SK-N-SH treated with all-trans-retinoic acid at 6 μM for 48 hours (cell line): ENCODE results near the gene EN1.

Experiments used
- ATAC-seq: fragments of 200-7000 bp; cut with Tn5 transposase; 3 replicates; pipeline ENCODE4 v1.9.1; 2020; ENCODE audit warnings: mild to moderate bottlenecking, moderate library complexity
- ARNTL ChIP-seq: fragments of 450-650 bp; formaldehyde crosslinking; IDR thresholded peaks from 2 replicates; pipeline ENCODE4 v1.5.0; 2020; ENCODE audit warnings: low read depth, mild to moderate bottlenecking, moderate library complexity, borderline replicate concordance
- BACH2 ChIP-seq: fragments of 250-450 bp; sonication (Bioruptor Pico); IDR thresholded peaks from 2 replicates; pipeline ENCODE4 v1.9.0; 2021; ENCODE audit warnings: mild to moderate bottlenecking, borderline replicate concordance
- CSDC2 ChIP-seq: fragments of 250-450 bp; sonication (Bioruptor Pico); IDR thresholded peaks from 2 replicates; pipeline ENCODE4 v1.5.0; 2020; ENCODE audit warnings: mild to moderate bottlenecking, moderate library complexity
- ESRRG ChIP-seq: fragments of 250-450 bp; sonication (Bioruptor Pico); IDR thresholded peaks from 2 replicates; pipeline ENCODE4 v1.6.1; 2021; ENCODE audit warnings: mild to moderate bottlenecking
- GLIS3 ChIP-seq: fragments of 250-450 bp; sonication (Bioruptor Pico); IDR thresholded peaks from 2 replicates; pipeline ENCODE4 v1.5.0; 2020; ENCODE audit warnings: mild to moderate bottlenecking, moderate library complexity
- OSR1 ChIP-seq: fragments of 250-450 bp; sonication (Bioruptor Pico); IDR thresholded peaks from 2 replicates; pipeline ENCODE4 v1.8.0; 2022; ENCODE audit warnings: moderate library complexity, mild to moderate bottlenecking, inconsistent platforms
- PATZ1 ChIP-seq: fragments of 250-450 bp; sonication (Bioruptor Pico); IDR thresholded peaks from 2 replicates; pipeline ENCODE4 v1.8.0; 2020; ENCODE audit warnings: mild to moderate bottlenecking, moderate library complexity, borderline replicate concordance
- POU6F1 ChIP-seq: fragments of 250-450 bp; sonication (Bioruptor Pico); IDR thresholded peaks from 2 replicates; pipeline ENCODE4 v1.8.0; 2021; ENCODE audit warnings: low read depth, mild to moderate bottlenecking, moderate library complexity, borderline replicate concordance
- PPARA ChIP-seq: fragments of 250-450 bp; sonication (Bioruptor Pico); IDR thresholded peaks from 2 replicates; pipeline ENCODE4 v1.5.0; 2020; ENCODE audit warnings: mild to moderate bottlenecking, borderline replicate concordance
- RARB ChIP-seq: fragments of 250-450 bp; sonication (Bioruptor Pico); IDR thresholded peaks from 2 replicates; pipeline ENCODE4 v1.8.0; 2021; ENCODE audit warnings: mild to moderate bottlenecking, moderate library complexity
- TCF4 ChIP-seq: fragments of 250-450 bp; sonication (Bioruptor Pico); IDR thresholded peaks from 2 replicates; pipeline ENCODE4 v1.8.0; 2021; ENCODE audit warnings: mild to moderate bottlenecking, moderate library complexity, borderline replicate concordance
- TOX ChIP-seq: fragments of 250-450 bp; sonication (Bioruptor Pico); IDR thresholded peaks from 2 replicates; pipeline ENCODE4 v1.8.0; 2021; ENCODE audit warnings: mild to moderate bottlenecking, moderate library complexity, borderline replicate concordance
- TSHZ2 ChIP-seq: fragments of 250-450 bp; sonication (Bioruptor Pico); IDR thresholded peaks from 2 replicates; pipeline ENCODE4 v1.5.0; 2020; ENCODE audit warnings: mild to moderate bottlenecking, moderate library complexity
- ZC3H10 ChIP-seq: fragments of 250-450 bp; sonication (Bioruptor Pico); IDR thresholded peaks from 2 replicates; pipeline ENCODE4 v1.5.1; 2021; ENCODE audit warnings: mild to moderate bottlenecking, moderate library complexity
- ZFP3 ChIP-seq: fragments of 250-450 bp; sonication (Bioruptor Pico); IDR thresholded peaks from 2 replicates; pipeline ENCODE4 v1.5.0; 2020; ENCODE audit warnings: mild to moderate bottlenecking, moderate library complexity
- ZFP30 ChIP-seq: fragments of 450-650 bp; formaldehyde crosslinking; IDR thresholded peaks from 2 replicates; pipeline ENCODE4 v1.5.0; 2022; ENCODE audit warnings: mild to moderate bottlenecking, moderate library complexity
- ZNF565 ChIP-seq: fragments of 450-650 bp; formaldehyde crosslinking; conservative IDR thresholded peaks from 2 replicates; pipeline ENCODE4 v1.5.0; 2020; ENCODE audit warnings: low read depth, mild to moderate bottlenecking, moderate library complexity
- ZNF70 ChIP-seq: fragments of 450-650 bp; formaldehyde crosslinking; IDR thresholded peaks from 2 replicates; pipeline ENCODE4 v1.5.0; 2020; ENCODE audit warnings: mild to moderate bottlenecking, moderate library complexity
- ZNF8 ChIP-seq: fragments of 450-650 bp; formaldehyde crosslinking; IDR thresholded peaks from 2 replicates; pipeline ENCODE4 v1.5.0; 2020; ENCODE audit warnings: mild to moderate bottlenecking, moderate library complexity
- TF ChIP-seq, protein P1 (sequence below): fragments of 250-450 bp; sonication (Bioruptor Pico); IDR thresholded peaks from 2 replicates; pipeline ENCODE4 v1.5.1; 2021; ENCODE audit warnings: mild to moderate bottlenecking, moderate library complexity

EN1 gene

GRCh38 chr2:118803012-118803411 is 44.4 kb downstream of the EN1 start (continued):
- no peak for TF ChIP-seq TSHZ2 (CRISPR knock-in tag)
- TF ChIP-seq ZC3H10 (CRISPR knock-in tag) = no peak
- TF ChIP-seq RARB (CRISPR knock-in tag) = no peak
- TF ChIP-seq OSR1 (CRISPR knock-in tag) = no peak
- no peak for TF ChIP-seq ZNF565 (CRISPR knock-in tag)
- no peak for TF ChIP-seq GLIS3 (CRISPR knock-in tag)
- no peak for TF ChIP-seq ZNF8 (CRISPR knock-in tag)

- no peak for ATAC-seq
- TF ChIP-seq ZNF565 (CRISPR knock-in tag) = no peak
- no peak for TF ChIP-seq RARB (CRISPR knock-in tag)
- TF ChIP-seq ZNF70 = no peak
Observed at GRCh38 chr2:118801151-118801550, 46.3 kb downstream of the EN1 start.

DNA sequence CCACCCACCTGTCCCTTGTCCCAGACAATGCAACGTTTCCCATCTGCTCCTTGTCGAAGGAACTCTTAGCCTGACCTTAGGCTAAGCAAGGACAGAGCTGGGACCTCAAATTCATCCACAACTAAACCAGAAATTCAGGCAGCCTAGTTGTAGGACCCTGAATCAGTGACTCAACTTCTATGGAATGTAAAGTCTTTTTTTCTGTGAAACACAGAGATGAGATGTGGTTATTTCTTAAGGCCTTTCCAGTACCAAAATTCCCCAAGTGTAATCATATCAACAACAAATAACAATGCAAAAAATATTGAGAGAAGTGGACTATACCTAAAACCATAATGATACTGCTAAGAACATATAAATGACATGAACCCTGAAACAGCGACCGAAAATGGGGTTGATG is 46.7 kb downstream of the EN1 start:
- TF ChIP-seq POU6F1 (CRISPR knock-in tag) = no peak
- TF ChIP-seq RARB (CRISPR knock-in tag) = no peak
- no peak for TF ChIP-seq PPARA (CRISPR knock-in tag)
- no peak for TF ChIP-seq ZNF8 (CRISPR knock-in tag)
- TF ChIP-seq BACH2 (CRISPR knock-in tag) = no peak
- TF ChIP-seq ZNF565 (CRISPR knock-in tag) = no peak
- no peak for TF ChIP-seq ZFP3 (CRISPR knock-in tag)
- no peak for TF ChIP-seq OSR1 (CRISPR knock-in tag)
- TF ChIP-seq ARNTL (CRISPR knock-in tag) = no peak
- no peak for TF ChIP-seq ZC3H10 (CRISPR knock-in tag)
- no peak for TF ChIP-seq TCF4 (CRISPR knock-in tag)
- TF ChIP-seq TSHZ2 (CRISPR knock-in tag) = no peak
- TF ChIP-seq ZFP30 (CRISPR knock-in tag) = no peak
- TF ChIP-seq PATZ1 (CRISPR knock-in tag) = no peak
- TF ChIP-seq, protein P1, sequence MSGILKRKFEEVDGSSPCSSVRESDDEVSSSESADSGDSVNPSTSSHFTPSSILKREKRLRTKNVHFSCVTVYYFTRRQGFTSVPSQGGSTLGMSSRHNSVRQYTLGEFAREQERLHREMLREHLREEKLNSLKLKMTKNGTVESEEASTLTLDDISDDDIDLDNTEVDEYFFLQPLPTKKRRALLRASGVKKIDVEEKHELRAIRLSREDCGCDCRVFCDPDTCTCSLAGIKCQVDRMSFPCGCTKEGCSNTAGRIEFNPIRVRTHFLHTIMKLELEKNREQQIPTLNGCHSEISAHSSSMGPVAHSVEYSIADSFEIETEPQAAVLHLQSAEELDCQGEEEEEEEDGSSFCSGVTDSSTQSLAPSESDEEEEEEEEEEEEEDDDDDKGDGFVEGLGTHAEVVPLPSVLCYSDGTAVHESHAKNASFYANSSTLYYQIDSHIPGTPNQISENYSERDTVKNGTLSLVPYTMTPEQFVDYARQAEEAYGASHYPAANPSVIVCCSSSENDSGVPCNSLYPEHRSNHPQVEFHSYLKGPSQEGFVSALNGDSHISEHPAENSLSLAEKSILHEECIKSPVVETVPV (CRISPR knock-in tag) = no peak
- no peak for TF ChIP-seq ESRRG (CRISPR knock-in tag)
- no peak for TF ChIP-seq CSDC2 (CRISPR knock-in tag)
- TF ChIP-seq TOX (CRISPR knock-in tag) = no peak

More for the DNA sequence above, 46.7 kb downstream of the EN1 start:
- no peak for ATAC-seq
